Measurements from ENCODE around the gene GRID1.

DNA sequence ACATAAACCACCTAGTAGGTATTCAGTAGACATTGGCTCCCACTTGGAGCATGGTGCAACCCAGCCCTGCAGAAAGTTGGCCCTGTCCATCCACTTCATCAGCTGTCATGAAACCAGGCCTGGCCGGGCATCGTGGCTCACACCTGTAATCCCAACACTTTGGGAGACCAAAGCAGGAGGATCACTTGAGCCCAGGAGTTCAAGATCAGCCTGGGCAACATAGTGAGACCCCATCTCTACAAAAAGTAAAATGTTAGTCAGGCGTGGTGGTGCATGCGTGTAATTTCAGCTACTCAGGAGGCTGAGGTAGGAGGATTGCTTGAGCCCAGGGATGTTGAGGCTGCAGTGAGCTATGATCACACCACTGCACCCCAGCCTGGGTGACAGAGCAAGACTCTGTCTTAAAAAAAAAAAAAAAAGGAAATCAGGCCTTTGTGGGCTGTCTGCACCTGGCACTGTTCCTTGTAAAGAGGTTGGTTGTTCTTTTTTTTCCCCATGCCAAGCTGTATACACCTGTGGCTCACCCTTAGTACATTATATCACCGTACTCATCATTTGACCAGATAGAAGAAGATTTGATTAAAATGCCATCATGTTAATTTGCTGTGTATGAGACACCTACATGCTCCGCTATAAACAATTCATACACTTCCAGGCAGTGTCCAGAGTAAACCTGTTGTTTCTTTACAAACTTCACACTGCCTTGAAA, 45.4 kb upstream of the GRID1 start:
- no peak for TF ChIP-seq CEBPB (IDR thresholded peaks at IDR 0.05; ENCODE audit: low read depth)
- TF ChIP-seq CTCF (IDR thresholded peaks at IDR 0.05 in 2 of 3, conservative IDR thresholded peaks at IDR 0.05 in 1 of 3; ENCODE audit: borderline replicate concordance in 1 of 3, insufficient read depth in 1 of 3, low read depth in 2 of 3, low read length in 2 of 3), result no peak
- TF ChIP-seq, protein P1, sequence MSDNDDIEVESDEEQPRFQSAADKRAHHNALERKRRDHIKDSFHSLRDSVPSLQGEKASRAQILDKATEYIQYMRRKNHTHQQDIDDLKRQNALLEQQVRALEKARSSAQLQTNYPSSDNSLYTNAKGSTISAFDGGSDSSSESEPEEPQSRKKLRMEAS (IDR thresholded peaks at IDR 0.05), result no peak
- TF ChIP-seq POLR2AphosphoS5 (IDR thresholded peaks at IDR 0.05; ENCODE audit: low read depth, low read length), result no peak

Measured in HCT116 (cell line).